ENCODE measurements around the gene B4GALNT4.

- TF ChIP-seq CTCF (IDR thresholded peaks at IDR 0.05; ENCODE audit: control extremely low read depth in 1 of 3, insufficient read depth in 1 of 3, low read depth in 1 of 3, low read length in 3 of 3), result no peak
- no peak for TF ChIP-seq EZH2 (IDR thresholded peaks at IDR 0.05; ENCODE audit: low read depth, low read length, severe bottlenecking)
- TF ChIP-seq POLR2AphosphoS5 (IDR thresholded peaks at IDR 0.05; ENCODE audit: low read depth, low read length), result no peak
- no peak for TF ChIP-seq GABPA (IDR thresholded peaks at IDR 0.05; ENCODE audit: borderline replicate concordance, insufficient read depth, low read length)
- TF ChIP-seq EGR1 (IDR thresholded peaks at IDR 0.05; ENCODE audit: borderline replicate concordance, low read depth, low read length), result no peak
- no peak for TF ChIP-seq SP1 (IDR thresholded peaks at IDR 0.05; ENCODE audit: low read depth, low read length)
- no peak for TF ChIP-seq POLR2A (IDR thresholded peaks at IDR 0.05; ENCODE audit: control extremely low read depth in 1 of 2, low read depth in 2 of 2, low read length in 2 of 2)
- no peak for TF ChIP-seq CTBP2 (IDR thresholded peaks at IDR 0.05; ENCODE audit: borderline replicate concordance, insufficient read depth, insufficient read length, low read length)
- no peak for TF ChIP-seq ATF2 (IDR thresholded peaks at IDR 0.05; ENCODE audit: low read length)
- TF ChIP-seq CBX5 (IDR thresholded peaks at IDR 0.05; ENCODE audit: low read depth, low read length), result no peak
- no peak for TF ChIP-seq USF2 (IDR thresholded peaks at IDR 0.05; ENCODE audit: low read length)
- no peak for TF ChIP-seq YY1 (IDR thresholded peaks at IDR 0.05; ENCODE audit: low read depth, low read length)
- no peak for TF ChIP-seq RBBP5 (IDR thresholded peaks at IDR 0.05; ENCODE audit: borderline replicate concordance, low read depth, low read length)
Measured at GRCh38 chr11:413120-414081, 44.1 kb downstream of the B4GALNT4 start.

Data from H1 (cell line).